Mesenchymal stem cell (in vitro differentiated cells and primary cell): ENCODE data around the gene PFAS.

Experiments
- DNase-seq: peaks from one replicate; pipeline ENCODE4 v3.0.0-alpha.2; 2013
- H2AFZ ChIP-seq: one replicate; pipeline ENCODE4 v1.6.1; 2013; ENCODE audit warnings: low read depth, mild to moderate bottlenecking, control low read depth, inconsistent platforms, low read length, moderate library complexity
- H2AK5ac ChIP-seq: 2 replicates; pipeline ENCODE4 v1.6.1; 2013; ENCODE audit warnings: low read length, moderate library complexity, mild to moderate bottlenecking, inconsistent platforms; ENCODE audit not compliant: severe bottlenecking
- H2BK120ac ChIP-seq: one replicate; pipeline ENCODE4 v1.6.1; 2013; ENCODE audit warnings: low read depth, mild to moderate bottlenecking, inconsistent platforms, low read length, moderate library complexity
- H2BK12ac ChIP-seq, 2 experiments: one replicate each; pipeline ENCODE4 v1.6.1; 2013; ENCODE audit warnings: inconsistent platforms in 2 of 2, low read length in 2 of 2, mild to moderate bottlenecking in 2 of 2, moderate library complexity in 2 of 2, control low read depth in 1 of 2
- H2BK15ac ChIP-seq: one replicate; pipeline ENCODE4 v1.6.1; 2013; ENCODE audit warnings: mild to moderate bottlenecking, low read depth, inconsistent platforms; ENCODE audit not compliant: poor library complexity, severe bottlenecking
- H2BK5ac ChIP-seq: 2 replicates; pipeline ENCODE4 v1.6.1; 2013; ENCODE audit warnings: low read depth, mild to moderate bottlenecking, low read length, control low read depth, inconsistent platforms; ENCODE audit not compliant: poor library complexity, severe bottlenecking
- H3K14ac ChIP-seq, 2 experiments: one replicate each; pipeline ENCODE4 v1.6.1; 2013; ENCODE audit warnings: inconsistent platforms in 2 of 2, low read length in 2 of 2, control low read depth in 1 of 2, mild to moderate bottlenecking in 1 of 2, moderate library complexity in 1 of 2
- H3K18ac ChIP-seq, 2 experiments: one replicate each; pipeline ENCODE4 v1.6.1; 2013; ENCODE audit warnings: inconsistent platforms in 2 of 2, low read length in 2 of 2, control low read depth in 1 of 2, low read depth in 1 of 2, mild to moderate bottlenecking in 1 of 2
- H3K23ac ChIP-seq, 2 experiments: one replicate each; pipeline ENCODE4 v1.6.1; 2013; ENCODE audit warnings: inconsistent platforms in 2 of 2, low read length in 2 of 2, mild to moderate bottlenecking in 2 of 2, moderate library complexity in 2 of 2, control low read depth in 1 of 2
- H3K27ac ChIP-seq: 2 replicates; pipeline ENCODE4 v1.5.1; 2013; ENCODE audit warnings: mild to moderate bottlenecking, moderate library complexity, low read length, control low read depth, inconsistent platforms; ENCODE audit not compliant: poor library complexity, severe bottlenecking
- H3K27me3 ChIP-seq, 2 experiments: 2 replicates each; pipeline versions ENCODE4 v1.6.1 to v1.7.0; 2013; ENCODE audit warnings: low read length in 2 of 2, mild to moderate bottlenecking in 2 of 2, moderate library complexity in 2 of 2, control low read depth in 1 of 2, inconsistent platforms in 1 of 2; ENCODE audit not compliant: control insufficient read depth in 1 of 2, insufficient read depth in 1 of 2
- H3K36me3 ChIP-seq, 2 experiments: 2 replicates each; pipeline versions ENCODE4 v1.6.1 to v1.7.0; 2013; ENCODE audit warnings: low read length in 2 of 2, control low read depth in 1 of 2, inconsistent platforms in 1 of 2, low read depth in 1 of 2, mild to moderate bottlenecking in 1 of 2; ENCODE audit not compliant: insufficient read depth in 2 of 2, control insufficient read depth in 1 of 2
- H3K4ac ChIP-seq, 2 experiments: one replicate each; pipeline ENCODE4 v1.6.1; 2013; ENCODE audit warnings: inconsistent platforms in 2 of 2, low read length in 2 of 2, mild to moderate bottlenecking in 2 of 2, moderate library complexity in 2 of 2, control low read depth in 1 of 2, low read depth in 1 of 2
- H3K4me1 ChIP-seq: 2 replicates; pipeline ENCODE4 v1.6.1; 2013; ENCODE audit warnings: low read depth, low read length, control low read depth; ENCODE audit not compliant: control insufficient read depth, insufficient read depth
- H3K4me2 ChIP-seq: 2 replicates; pipeline ENCODE4 v1.6.1; 2013; ENCODE audit warnings: low read length, mild to moderate bottlenecking, inconsistent platforms; ENCODE audit not compliant: poor library complexity, severe bottlenecking
- H3K4me3 ChIP-seq, 2 experiments: 2 replicates each; pipeline versions ENCODE4 v1.5.1 to v1.7.0; 2013; ENCODE audit warnings: low read length in 2 of 2, mild to moderate bottlenecking in 2 of 2, control low read depth in 1 of 2, low read depth in 1 of 2; ENCODE audit not compliant: insufficient read depth in 1 of 2
- H3K79me1 ChIP-seq: replicated peaks from 2 replicates; pipeline ENCODE4 v1.6.1; 2013; ENCODE audit warnings: mild to moderate bottlenecking, control low read depth, low read length, inconsistent platforms; ENCODE audit not compliant: poor library complexity, severe bottlenecking
- H3K9ac ChIP-seq: 2 replicates; pipeline ENCODE4 v1.7.0; 2013; ENCODE audit warnings: mild to moderate bottlenecking, low read length, moderate library complexity
- H3K9me3 ChIP-seq: 2 replicates; pipeline ENCODE4 v1.7.0; 2013; ENCODE audit warnings: mild to moderate bottlenecking, low read length; ENCODE audit not compliant: control insufficient read depth
- H4K8ac ChIP-seq: one replicate; pipeline ENCODE4 v1.6.1; 2013; ENCODE audit warnings: inconsistent platforms, mild to moderate bottlenecking, low read length, moderate library complexity
- H4K91ac ChIP-seq: one replicate; pipeline ENCODE4 v1.6.1; 2013; ENCODE audit warnings: mild to moderate bottlenecking, low read length, inconsistent platforms
- WGBS: methylation state at CpG from one replicate; pipeline ENCODE4 v1.1.7; 2013; ENCODE audit warnings: mixed read lengths; 5-methylcytosine and 5-hydroxymethylcytosine counted together

PFAS gene

DNA sequence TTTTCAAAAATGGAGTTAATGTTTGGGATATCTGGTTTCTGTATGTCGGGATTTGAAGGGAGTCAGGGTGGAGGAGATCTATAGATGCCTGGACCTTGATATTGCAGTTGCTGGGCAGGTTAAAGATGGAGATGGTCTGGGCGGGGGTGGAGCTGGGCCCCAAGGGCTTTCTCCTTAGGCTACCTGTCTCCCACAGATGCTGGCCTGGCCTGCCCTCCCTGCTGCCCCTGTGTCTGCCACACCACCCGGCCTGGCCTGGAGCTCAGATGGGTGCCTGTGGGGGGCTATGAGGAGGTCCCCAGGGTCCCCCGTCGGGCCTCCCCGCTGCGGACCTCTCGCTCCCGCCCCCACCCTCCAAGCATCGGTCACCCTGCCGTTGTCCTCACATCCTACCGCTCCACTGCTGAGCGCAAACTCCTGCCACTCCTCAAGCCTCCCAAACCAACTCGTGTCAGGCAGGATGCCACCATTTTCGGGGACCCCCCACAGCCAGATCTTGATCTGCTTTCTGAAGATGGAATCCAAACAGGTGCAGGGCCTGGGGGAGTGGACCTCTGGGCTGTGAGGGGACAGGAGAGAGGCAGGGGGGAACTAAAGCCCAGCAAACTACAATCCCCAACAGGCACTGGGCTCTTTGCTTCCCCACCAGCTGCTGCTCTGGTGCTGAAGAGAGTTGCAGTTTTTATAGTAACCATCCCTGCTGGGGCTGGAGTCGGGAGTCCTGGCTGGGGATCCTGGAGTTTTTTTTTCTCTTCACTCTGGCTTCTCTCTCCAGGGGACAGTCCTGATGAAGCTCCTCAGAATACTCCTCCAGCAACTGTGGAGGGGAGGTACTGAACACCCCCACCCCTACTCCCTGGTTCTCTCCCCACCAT, 63.9 kb downstream of the PFAS start:
- no peak overlapping the region for H3K14ac ChIP-seq
- H2BK15ac ChIP-seq: no peak overlapping the region
- no peak overlapping the region for H2BK12ac ChIP-seq
- H3K27me3 ChIP-seq: peaks cover 66 to 81% of the 10 kb centered on the region in 2 experiments
- no peak overlapping the region for H4K8ac ChIP-seq
- no peak overlapping the region for H2BK5ac ChIP-seq
- H3K9me3 ChIP-seq: no peaks in the 10 kb centered on the region
- H3K27ac ChIP-seq: no peak overlapping the region
- no peak overlapping the region for H2AK5ac ChIP-seq
- H4K91ac ChIP-seq: no peak overlapping the region
- 77% methylated on average over 16 of the region's 16 CpGs for WGBS
- H3K4me3 ChIP-seq: no peak overlapping the region
- H3K79me1 ChIP-seq: no peaks in the 10 kb centered on the region
- peaks cover 11% of the 10 kb centered on the region for H3K4me1 ChIP-seq
- H2AFZ ChIP-seq: no peak overlapping the region
- H3K23ac ChIP-seq: no peak overlapping the region
- no peak overlapping the region for H3K4ac ChIP-seq
- H3K4me2 ChIP-seq: no peak overlapping the region
- no peak overlapping the region for H3K9ac ChIP-seq
- no peak overlapping the region for H2BK120ac ChIP-seq
- H3K18ac ChIP-seq: no peak overlapping the region
- no peak for DNase-seq
- no peaks in the 10 kb centered on the region for H3K36me3 ChIP-seq

DNA sequence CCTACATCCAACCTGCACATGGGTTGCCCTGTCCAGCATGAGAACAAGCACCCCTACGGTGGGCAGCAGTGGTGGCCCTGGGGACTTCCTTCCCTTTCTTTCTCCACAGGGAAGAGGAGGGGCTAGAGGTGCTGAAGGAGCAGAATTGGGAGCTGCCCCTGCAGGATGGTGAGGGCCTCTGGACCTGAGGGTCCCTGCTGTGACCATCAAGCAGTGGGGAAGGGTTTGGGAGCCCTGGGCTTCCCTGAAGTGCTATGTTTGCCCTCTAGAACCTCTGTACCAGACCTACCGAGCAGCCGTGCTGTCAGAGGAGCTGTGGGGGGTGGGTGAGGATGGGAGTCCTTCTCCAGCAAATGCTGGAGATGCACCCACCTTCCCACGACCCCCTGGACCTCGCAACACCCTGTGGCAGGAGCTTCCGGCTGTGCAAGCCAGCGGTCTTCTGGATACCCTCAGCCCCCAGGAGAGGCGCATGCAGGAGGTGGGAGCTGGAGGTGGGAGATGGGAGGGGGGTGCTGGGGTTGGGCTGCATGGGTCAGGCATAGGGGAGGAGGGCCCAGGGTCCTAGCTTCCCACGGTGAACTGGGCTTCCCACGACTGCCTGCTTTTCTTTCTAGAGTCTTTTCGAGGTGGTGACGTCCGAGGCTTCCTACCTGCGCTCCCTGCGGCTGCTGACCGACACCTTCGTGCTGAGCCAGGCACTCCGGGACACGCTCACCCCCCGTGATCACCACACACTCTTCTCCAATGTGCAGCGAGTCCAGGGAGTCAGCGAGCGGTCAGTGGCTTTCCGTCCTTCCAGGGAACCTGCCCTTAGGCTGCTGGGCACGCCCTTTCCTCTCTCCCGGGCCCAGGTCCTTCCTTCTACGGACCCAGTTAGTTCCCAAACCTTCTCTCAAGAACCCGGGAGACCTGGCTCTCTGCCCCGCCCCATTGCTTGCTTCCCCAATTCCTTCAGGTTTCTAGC, 66.0 kb downstream of the PFAS start:
- Histone ChIP-seq H3K79me1 (no peaks in the 10 kb centered on the region), H4K8ac (no peak overlapping the region), H2BK5ac (no peak overlapping the region), H3K14ac (no peak overlapping the region), H3K23ac (peak overlapping the region in 1 of 2 experiments; percentile 10), H3K9me3 (no peaks in the 10 kb centered on the region), H2AFZ (no peak overlapping the region), H3K4me2 (peak overlapping the region; percentile 40), H3K4ac (no peak overlapping the region), H2AK5ac (no peak overlapping the region), H3K4me1 (peaks cover 11% of the 10 kb centered on the region), H3K36me3 (no peaks in the 10 kb centered on the region), H4K91ac (no peak overlapping the region), H2BK15ac (no peak overlapping the region), H3K27me3 (peaks cover 77 to 91% of the 10 kb centered on the region in 2 experiments), H3K27ac (no peak overlapping the region), H2BK120ac (no peak overlapping the region), H3K9ac (no peak overlapping the region), H3K18ac (no peak overlapping the region), H2BK12ac (no peak overlapping the region), H3K4me3 (peak overlapping the region in 1 of 2 experiments; percentile 18)
- 7% methylated on average over 24 of the region's 29 CpGs for WGBS
- DNase-seq: no peak

DNA sequence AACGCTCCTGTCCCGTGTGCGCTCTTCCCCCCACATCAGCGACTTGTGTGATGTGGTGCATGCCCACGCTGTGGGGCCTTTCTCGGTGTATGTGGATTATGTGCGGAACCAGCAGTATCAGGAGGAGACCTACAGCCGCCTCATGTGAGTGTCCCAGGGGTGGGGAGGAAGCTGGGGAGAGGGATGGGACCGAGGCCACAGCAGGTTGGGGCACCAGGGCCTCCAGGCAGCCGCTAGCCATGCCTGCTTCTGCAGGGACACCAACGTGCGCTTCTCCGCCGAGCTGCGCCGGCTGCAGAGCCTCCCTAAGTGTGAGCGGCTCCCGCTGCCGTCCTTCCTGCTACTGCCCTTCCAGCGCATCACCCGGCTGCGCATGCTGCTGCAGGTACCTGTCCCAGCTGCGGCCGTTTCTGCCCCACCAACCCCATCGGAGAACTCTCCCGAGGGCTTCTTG, 66.7 kb downstream of the PFAS start:
- Histone ChIP-seq H3K18ac (no peak overlapping the region), H3K9ac (no peak overlapping the region), H2AFZ (no peak overlapping the region), H3K4me3 (peak overlapping the region in 1 of 2 experiments; percentile 18), H3K4me2 (peak overlapping the region; percentile 40), H3K9me3 (no peaks in the 10 kb centered on the region), H3K36me3 (no peaks in the 10 kb centered on the region), H2BK12ac (no peak overlapping the region), H3K4ac (no peak overlapping the region), H3K4me1 (peaks cover 11% of the 10 kb centered on the region), H3K27ac (no peak overlapping the region), H3K79me1 (no peaks in the 10 kb centered on the region), H4K91ac (no peak overlapping the region), H4K8ac (no peak overlapping the region), H3K27me3 (peaks cover 75 to 84% of the 10 kb centered on the region in 2 experiments), H2AK5ac (no peak overlapping the region), H3K14ac (no peak overlapping the region), H2BK5ac (no peak overlapping the region), H2BK120ac (no peak overlapping the region), H2BK15ac (no peak overlapping the region), H3K23ac (no peak overlapping the region)
- no peak for DNase-seq
- 25% methylated on average over 26 of the region's 26 CpGs for WGBS
